Endothelial cell of umbilical vein (primary cell): ENCODE results near the gene COL4A1.

Source experiments
- EZH2 ChIP-seq: IDR thresholded peaks from 2 replicates; pipeline ENCODE4 v1.6.1; 2012; ENCODE audit warnings: borderline replicate concordance, low read depth, mild to moderate bottlenecking, moderate library complexity, low read length, inconsistent platforms; ENCODE audit not compliant: severe bottlenecking
- GATA2 ChIP-seq: IDR thresholded peaks from 2 replicates; pipeline ENCODE4 v1.7.0; 2011; ENCODE audit warnings: low read depth, mild to moderate bottlenecking, moderate library complexity, mixed read lengths, low read length; ENCODE audit not compliant: insufficient read length, insufficient read depth
- POLR2A ChIP-seq: IDR thresholded peaks from 2 replicates; pipeline ENCODE4 v1.6.1; 2012; ENCODE audit warnings: low read depth, mild to moderate bottlenecking, control low read depth, low read length
- POLR2AphosphoS5 ChIP-seq: IDR thresholded peaks from 2 replicates; pipeline ENCODE4 v1.6.1; 2012; ENCODE audit warnings: low read depth, mild to moderate bottlenecking, control low read depth, low read length, moderate library complexity; ENCODE audit not compliant: insufficient read depth
- TF ChIP-seq, protein P1 (sequence below), 2 donors: IDR thresholded peaks; 1 replicate in 1 of 2; 2 replicates in 1 of 2; pipeline ENCODE4 v1.5.1; 2011; ENCODE audit warnings: low read length in 2 of 2, mild to moderate bottlenecking in 2 of 2, moderate library complexity in 2 of 2, control low read depth in 1 of 2, inconsistent platforms in 1 of 2, low read depth in 1 of 2; ENCODE audit not compliant: insufficient read depth in 1 of 2; ENCODE audit errors: extremely low read depth in 1 of 2

- TF ChIP-seq, protein P1, sequence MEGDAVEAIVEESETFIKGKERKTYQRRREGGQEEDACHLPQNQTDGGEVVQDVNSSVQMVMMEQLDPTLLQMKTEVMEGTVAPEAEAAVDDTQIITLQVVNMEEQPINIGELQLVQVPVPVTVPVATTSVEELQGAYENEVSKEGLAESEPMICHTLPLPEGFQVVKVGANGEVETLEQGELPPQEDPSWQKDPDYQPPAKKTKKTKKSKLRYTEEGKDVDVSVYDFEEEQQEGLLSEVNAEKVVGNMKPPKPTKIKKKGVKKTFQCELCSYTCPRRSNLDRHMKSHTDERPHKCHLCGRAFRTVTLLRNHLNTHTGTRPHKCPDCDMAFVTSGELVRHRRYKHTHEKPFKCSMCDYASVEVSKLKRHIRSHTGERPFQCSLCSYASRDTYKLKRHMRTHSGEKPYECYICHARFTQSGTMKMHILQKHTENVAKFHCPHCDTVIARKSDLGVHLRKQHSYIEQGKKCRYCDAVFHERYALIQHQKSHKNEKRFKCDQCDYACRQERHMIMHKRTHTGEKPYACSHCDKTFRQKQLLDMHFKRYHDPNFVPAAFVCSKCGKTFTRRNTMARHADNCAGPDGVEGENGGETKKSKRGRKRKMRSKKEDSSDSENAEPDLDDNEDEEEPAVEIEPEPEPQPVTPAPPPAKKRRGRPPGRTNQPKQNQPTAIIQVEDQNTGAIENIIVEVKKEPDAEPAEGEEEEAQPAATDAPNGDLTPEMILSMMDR (IDR thresholded peaks at IDR 0.05; ENCODE audit: extremely low read depth in 1 of 2, insufficient read depth in 1 of 2, low read depth in 1 of 2, low read length in 2 of 2), result no peak
- no peak for TF ChIP-seq POLR2A
- no peak for TF ChIP-seq EZH2
- TF ChIP-seq POLR2AphosphoS5, result no peak
- TF ChIP-seq GATA2, result no peak
Measured at GRCh38 chr13:110244976-110245375, 62.0 kb downstream of the COL4A1 start.
